ENCODE results near the gene USP1. TPM values are rescaled to one million over a fixed set of nuclear protein-coding genes. Genes with fewer than 3 reads are reported as not detected.

Gene USP1
- total RNA-seq, 1 experiment from 2014 or later = 37.5 TPM

Other genes with a start within 250 kb of the USP1 start
- not detected in 2 replicates for gene L1TD1, start 242.2 kb upstream of the USP1 start, total RNA-seq (2014; rRNA removed; shearing (Covaris generic); ENCODE audit: low replicate concordance)
- 0.11 and 0.60 TPM in 2 replicates for gene KANK4, start 117.6 kb upstream of the USP1 start, total RNA-seq (2014; rRNA removed; shearing (Covaris generic); ENCODE audit: low replicate concordance)
- not detected in 2 replicates for gene ANGPTL3, start 160.5 kb downstream of the USP1 start, total RNA-seq (2014; rRNA removed; shearing (Covaris generic); ENCODE audit: low replicate concordance)

Measured in Karpas-422 (cell line).